Large intestine (tissue), 3 donors: ENCODE data around the gene XRCC6. TPM values are rescaled to one million over a fixed set of nuclear protein-coding genes. Genes with fewer than 3 reads are reported as not detected.
"Not testable (repeated sequence)": the region's sequence is repeated elsewhere in the genome, so short reads cannot be mapped to it uniquely, and the experiment has no call there.

Source experiments
- DNase-seq, 2 donors: peaks; one replicate each; pipeline versions ENCODE4 v3.0.0 to v3.0.0-alpha.2; 2013
- H3K27ac ChIP-seq: one replicate; pipeline ENCODE4 v1.5.1; 2013; ENCODE audit warnings: low read length
- H3K27me3 ChIP-seq: 2 replicates; pipeline ENCODE4 v1.6.1; 2013; ENCODE audit warnings: low read length; ENCODE audit not compliant: control insufficient read depth, insufficient read depth
- H3K36me3 ChIP-seq: 2 replicates; pipeline ENCODE4 v1.6.1; 2013; ENCODE audit warnings: low read length; ENCODE audit not compliant: control insufficient read depth, insufficient read depth
- H3K4me1 ChIP-seq: one replicate; pipeline ENCODE4 v1.6.1; 2013; ENCODE audit warnings: low read length; ENCODE audit not compliant: control insufficient read depth, insufficient read depth
- H3K4me3 ChIP-seq: one replicate; pipeline ENCODE4 v1.5.1; 2013; ENCODE audit warnings: low read length
- H3K9me3 ChIP-seq: one replicate; pipeline ENCODE4 v1.6.1; 2013; ENCODE audit warnings: mild to moderate bottlenecking, low read depth, low read length, moderate library complexity; ENCODE audit not compliant: control insufficient read depth
- WGBS: methylation state at CpG from one replicate; pipeline ENCODE4 v1.1.5; 2013; ENCODE audit warnings: low lambda C conversion rate; ENCODE audit not compliant: insufficient coverage; 5-methylcytosine and 5-hydroxymethylcytosine counted together
- polyA plus RNA-seq: library from polyadenylated mRNA; unstranded; fragments of 120-200 nt; gene quantifications from one replicate; pipeline ENCODE4 v1.2.1, GENCODE V29; 2013

Gene XRCC6
- polyA plus RNA-seq, 1 donor, result 247 TPM

- no peak for DNase-seq
- no peaks in the 10 kb centered on the region for H3K9me3 ChIP-seq
- no peaks in the 10 kb centered on the region for H3K27me3 ChIP-seq
- WGBS, result no CpG with 5 or more reads among the region's 9 CpGs
- H3K4me3 ChIP-seq, result no peak overlapping the region
- peaks cover 86% of the 10 kb centered on the region for H3K36me3 ChIP-seq
- H3K4me1 ChIP-seq, result no peaks in the 10 kb centered on the region
- no peak overlapping the region for H3K27ac ChIP-seq
Measured at GRCh38 chr22:41578818-41579217, 42.3 kb upstream of the XRCC6 start.

GRCh38 chr22:41579297-41579996 lies 41.6 kb upstream of the XRCC6 start:
- Histone ChIP-seq H3K4me3 (no peak overlapping the region), H3K9me3 (no peaks in the 10 kb centered on the region), H3K27ac (no peak overlapping the region), H3K27me3 (no peaks in the 10 kb centered on the region), H3K36me3 (peaks cover 92% of the 10 kb centered on the region), H3K4me1 (no peaks in the 10 kb centered on the region)
- no peak for DNase-seq
- no CpG with 5 or more reads among the region's 12 CpGs for WGBS

- H3K9me3 ChIP-seq, result no peaks in the 10 kb centered on the region
- peaks cover 93% of the 10 kb centered on the region for H3K36me3 ChIP-seq
- no peaks in the 10 kb centered on the region for H3K27me3 ChIP-seq
- no peak overlapping the region for H3K4me3 ChIP-seq
- no peak overlapping the region for H3K27ac ChIP-seq
- no CpG with 5 or more reads among the region's 6 CpGs for WGBS
- DNase-seq, result no peak
- no peaks in the 10 kb centered on the region for H3K4me1 ChIP-seq
Measured at GRCh38 chr22:41579997-41580355, 41.1 kb upstream of the XRCC6 start.

- Histone ChIP-seq H3K27ac (no peak overlapping the region), H3K4me1 (peaks cover 4% of the 10 kb centered on the region), H3K4me3 (no peak overlapping the region), H3K27me3 (no peaks in the 10 kb centered on the region), H3K36me3 (peaks cover 75% of the 10 kb centered on the region), H3K9me3 (no peaks in the 10 kb centered on the region)
- no peak for DNase-seq
- no CpG with 5 or more reads among the region's 8 CpGs for WGBS
Measured at GRCh38 chr22:41582694-41583093, 38.4 kb upstream of the XRCC6 start.

GRCh38 chr22:41584881-41585280 lies 36.2 kb upstream of the XRCC6 start:
- Histone ChIP-seq H3K4me1 (peaks cover 14% of the 10 kb centered on the region), H3K36me3 (peaks cover 53% of the 10 kb centered on the region), H3K27ac (no peak overlapping the region), H3K4me3 (no peak overlapping the region), H3K9me3 (no peaks in the 10 kb centered on the region), H3K27me3 (no peaks in the 10 kb centered on the region)
- WGBS, result no CpG with 5 or more reads among the region's 6 CpGs
- no peak for DNase-seq

- WGBS, result no CpG with 5 or more reads among the region's 7 CpGs
- H3K36me3 ChIP-seq, result peaks cover 45% of the 10 kb centered on the region
- no peak for DNase-seq
- H3K4me1 ChIP-seq, result peaks cover 14% of the 10 kb centered on the region
- H3K9me3 ChIP-seq, result no peaks in the 10 kb centered on the region
- no peak overlapping the region for H3K27ac ChIP-seq
- no peak overlapping the region for H3K4me3 ChIP-seq
- H3K27me3 ChIP-seq, result no peaks in the 10 kb centered on the region
Measured at GRCh38 chr22:41585898-41586297, 35.2 kb upstream of the XRCC6 start.

- H3K27me3 ChIP-seq, result no peaks in the 10 kb centered on the region
- H3K27ac ChIP-seq, result peak overlapping the region; percentile 97
- WGBS, result no CpG with 5 or more reads among the region's 7 CpGs
- H3K4me1 ChIP-seq, result peaks cover 14% of the 10 kb centered on the region
- no peak for DNase-seq
- H3K9me3 ChIP-seq, result no peaks in the 10 kb centered on the region
- peaks cover 35% of the 10 kb centered on the region for H3K36me3 ChIP-seq
- peak overlapping the region; percentile 22 for H3K4me3 ChIP-seq
Measured at GRCh38 chr22:41587347-41587723, 33.8 kb upstream of the XRCC6 start.

GRCh38 chr22:41589391-41590241 lies 31.5 kb upstream of the XRCC6 start, which contains the start of gene PMM1:
TSS of gene PMM1 (minus strand) at chr22:41589840. CDS start at chr22:41589805, 35 bp downstream.
- WGBS, result no CpG with 5 or more reads among the region's 61 CpGs
- Histone ChIP-seq H3K36me3 (peaks cover 13% of the 10 kb centered on the region), H3K4me1 (peaks cover 14% of the 10 kb centered on the region), H3K9me3 (no peaks in the 10 kb centered on the region), H3K27me3 (no peaks in the 10 kb centered on the region), H3K27ac (peak within 1 kb of the TSS; percentile 97), H3K4me3 (peak within 1 kb of the TSS; percentile 88)
- DNase-seq, result peak; percentile 100

- not testable (repeated sequence) for DNase-seq, H3K9me3 ChIP-seq, H3K27ac ChIP-seq, H3K4me1 ChIP-seq, H3K27me3 ChIP-seq, H3K36me3 ChIP-seq, H3K4me3 ChIP-seq
- WGBS, result no CpG with 5 or more reads among the region's 51 CpGs
Measured at GRCh38 chr22:41593336-41593960, 27.6 kb upstream of the XRCC6 start.

GRCh38 chr22:41595703-41596102 lies 25.4 kb upstream of the XRCC6 start:
- WGBS, result no CpG with 5 or more reads among the region's 5 CpGs
- no peak for DNase-seq
- Histone ChIP-seq H3K4me3 (no peak overlapping the region), H3K9me3 (no peaks in the 10 kb centered on the region), H3K27me3 (no peaks in the 10 kb centered on the region), H3K4me1 (peaks cover 4% of the 10 kb centered on the region), H3K36me3 (peaks cover 12% of the 10 kb centered on the region), H3K27ac (no peak overlapping the region)
